ENCODE results near the gene C11orf52. TPM values are rescaled to one million over a fixed set of nuclear protein-coding genes. Genes with fewer than 3 reads are reported as not detected.
A peak's percentile ranks its signal among the peaks of the same experiment; 100 is the strongest.

The C11orf52 gene, protein sequence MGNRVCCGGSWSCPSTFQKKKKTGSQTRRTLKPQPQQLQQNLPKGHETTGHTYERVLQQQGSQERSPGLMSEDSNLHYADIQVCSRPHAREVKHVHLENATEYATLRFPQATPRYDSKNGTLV
- polyA plus RNA-seq (not detected in 2 replicates), polyA minus RNA-seq (not detected in 2 replicates)

DNA sequence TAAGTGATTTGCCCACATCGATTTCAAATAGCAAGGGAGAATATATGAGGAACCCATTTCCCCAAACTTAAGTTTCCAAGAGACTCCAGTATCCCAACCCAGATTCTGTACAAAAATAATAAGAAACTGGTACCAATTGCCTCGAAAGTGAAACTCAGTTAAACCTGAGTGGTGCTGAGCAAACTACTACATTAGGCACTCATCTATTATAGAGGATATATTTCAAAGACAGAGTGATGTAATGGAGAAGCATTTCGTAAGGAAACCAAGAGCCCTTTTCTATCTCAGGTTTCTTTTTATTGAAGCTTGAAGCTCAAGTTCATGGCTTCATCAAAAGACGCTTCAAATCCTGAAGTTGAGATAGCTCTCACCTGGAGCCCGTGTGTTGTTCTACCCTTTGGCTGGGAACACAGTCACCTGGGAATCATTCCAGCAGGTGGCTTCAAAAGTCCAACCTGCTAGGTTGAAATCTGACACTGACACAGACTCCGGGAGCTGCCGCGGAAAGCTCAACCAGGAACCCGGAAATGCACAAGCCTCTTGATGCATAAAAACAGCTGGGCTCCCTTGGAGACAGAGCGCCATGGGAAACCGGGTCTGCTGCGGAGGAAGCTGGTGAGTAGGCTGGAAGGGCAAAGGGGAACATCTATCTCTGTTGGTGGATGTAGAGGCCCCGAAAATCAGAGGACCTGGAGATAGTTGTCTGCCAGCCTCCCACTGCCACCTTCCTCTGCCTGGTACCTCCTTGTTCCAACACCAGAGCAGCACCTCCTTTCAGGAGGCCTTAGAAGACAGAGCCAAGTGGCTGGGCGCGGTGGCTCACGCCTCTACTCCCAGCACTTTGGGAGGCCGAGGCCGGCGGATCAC, at the start of gene C11orf52:
TSS of gene C11orf52 (plus strand) at position 524 of the 867 bp plus-strand sequence. CDS start at position 584, 60 bp downstream.
- Histone ChIP-seq H3F3A (ENCODE audit: insufficient read depth, low read length, poor library complexity, severe bottlenecking) (no peaks in the 10 kb centered on the region), H3K4me3 (ENCODE audit: low read length) (no peak within 1 kb of the TSS), H3K27me3 (ENCODE audit: insufficient read depth, low read depth, low read length) (no peaks in the 10 kb centered on the region), H3K9me2 (ENCODE audit: insufficient read depth, low read length) (no peaks in the 10 kb centered on the region), H3K9ac (ENCODE audit: low read length) (no peak within 1 kb of the TSS), H2AFZ (ENCODE audit: low read depth, low read length) (no peak within 1 kb of the TSS), H3K79me2 (replicated peaks; ENCODE audit: insufficient read depth, low read length) (no peaks in the 10 kb centered on the region), H3K9me3 (ENCODE audit: low read length) (no peaks in the 10 kb centered on the region), H4K20me1 (ENCODE audit: insufficient read depth) (no peaks in the 10 kb centered on the region), H3K36me3 (ENCODE audit: insufficient read depth, low read length) (no peaks in the 10 kb centered on the region), H3K27ac (ENCODE audit: low read length) (no peak within 1 kb of the TSS), H3K4me2 (ENCODE audit: low read length) (no peak within 1 kb of the TSS)
- TF ChIP-seq, protein P1, sequence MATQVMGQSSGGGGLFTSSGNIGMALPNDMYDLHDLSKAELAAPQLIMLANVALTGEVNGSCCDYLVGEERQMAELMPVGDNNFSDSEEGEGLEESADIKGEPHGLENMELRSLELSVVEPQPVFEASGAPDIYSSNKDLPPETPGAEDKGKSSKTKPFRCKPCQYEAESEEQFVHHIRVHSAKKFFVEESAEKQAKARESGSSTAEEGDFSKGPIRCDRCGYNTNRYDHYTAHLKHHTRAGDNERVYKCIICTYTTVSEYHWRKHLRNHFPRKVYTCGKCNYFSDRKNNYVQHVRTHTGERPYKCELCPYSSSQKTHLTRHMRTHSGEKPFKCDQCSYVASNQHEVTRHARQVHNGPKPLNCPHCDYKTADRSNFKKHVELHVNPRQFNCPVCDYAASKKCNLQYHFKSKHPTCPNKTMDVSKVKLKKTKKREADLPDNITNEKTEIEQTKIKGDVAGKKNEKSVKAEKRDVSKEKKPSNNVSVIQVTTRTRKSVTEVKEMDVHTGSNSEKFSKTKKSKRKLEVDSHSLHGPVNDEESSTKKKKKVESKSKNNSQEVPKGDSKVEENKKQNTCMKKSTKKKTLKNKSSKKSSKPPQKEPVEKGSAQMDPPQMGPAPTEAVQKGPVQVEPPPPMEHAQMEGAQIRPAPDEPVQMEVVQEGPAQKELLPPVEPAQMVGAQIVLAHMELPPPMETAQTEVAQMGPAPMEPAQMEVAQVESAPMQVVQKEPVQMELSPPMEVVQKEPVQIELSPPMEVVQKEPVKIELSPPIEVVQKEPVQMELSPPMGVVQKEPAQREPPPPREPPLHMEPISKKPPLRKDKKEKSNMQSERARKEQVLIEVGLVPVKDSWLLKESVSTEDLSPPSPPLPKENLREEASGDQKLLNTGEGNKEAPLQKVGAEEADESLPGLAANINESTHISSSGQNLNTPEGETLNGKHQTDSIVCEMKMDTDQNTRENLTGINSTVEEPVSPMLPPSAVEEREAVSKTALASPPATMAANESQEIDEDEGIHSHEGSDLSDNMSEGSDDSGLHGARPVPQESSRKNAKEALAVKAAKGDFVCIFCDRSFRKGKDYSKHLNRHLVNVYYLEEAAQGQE (IDR thresholded peaks at IDR 0.05; ENCODE audit: borderline replicate concordance) = no peak
- TF ChIP-seq TAF1 (IDR thresholded peaks at IDR 0.05; ENCODE audit: low read depth) (no peak), RAD21 (conservative IDR thresholded peaks at IDR 0.05) (no peak), EP300 (conservative IDR thresholded peaks at IDR 0.05; ENCODE audit: poor library complexity, severe bottlenecking) (no peak), POLR2AphosphoS5 (IDR thresholded peaks at IDR 0.05) (no peak), EZH2 (IDR thresholded peaks at IDR 0.05; ENCODE audit: borderline replicate concordance, insufficient read depth, low read length, poor library complexity, severe bottlenecking) (no peak), SMC3 (conservative IDR thresholded peaks at IDR 0.05; ENCODE audit: poor library complexity) (no peak), MXI1 (conservative IDR thresholded peaks at IDR 0.05; ENCODE audit: poor library complexity, severe bottlenecking) (no peak)
- TF ChIP-seq, protein P2, sequence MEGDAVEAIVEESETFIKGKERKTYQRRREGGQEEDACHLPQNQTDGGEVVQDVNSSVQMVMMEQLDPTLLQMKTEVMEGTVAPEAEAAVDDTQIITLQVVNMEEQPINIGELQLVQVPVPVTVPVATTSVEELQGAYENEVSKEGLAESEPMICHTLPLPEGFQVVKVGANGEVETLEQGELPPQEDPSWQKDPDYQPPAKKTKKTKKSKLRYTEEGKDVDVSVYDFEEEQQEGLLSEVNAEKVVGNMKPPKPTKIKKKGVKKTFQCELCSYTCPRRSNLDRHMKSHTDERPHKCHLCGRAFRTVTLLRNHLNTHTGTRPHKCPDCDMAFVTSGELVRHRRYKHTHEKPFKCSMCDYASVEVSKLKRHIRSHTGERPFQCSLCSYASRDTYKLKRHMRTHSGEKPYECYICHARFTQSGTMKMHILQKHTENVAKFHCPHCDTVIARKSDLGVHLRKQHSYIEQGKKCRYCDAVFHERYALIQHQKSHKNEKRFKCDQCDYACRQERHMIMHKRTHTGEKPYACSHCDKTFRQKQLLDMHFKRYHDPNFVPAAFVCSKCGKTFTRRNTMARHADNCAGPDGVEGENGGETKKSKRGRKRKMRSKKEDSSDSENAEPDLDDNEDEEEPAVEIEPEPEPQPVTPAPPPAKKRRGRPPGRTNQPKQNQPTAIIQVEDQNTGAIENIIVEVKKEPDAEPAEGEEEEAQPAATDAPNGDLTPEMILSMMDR (IDR thresholded peaks at IDR 0.05; ENCODE audit: poor library complexity, severe bottlenecking) = no peak

DNA sequence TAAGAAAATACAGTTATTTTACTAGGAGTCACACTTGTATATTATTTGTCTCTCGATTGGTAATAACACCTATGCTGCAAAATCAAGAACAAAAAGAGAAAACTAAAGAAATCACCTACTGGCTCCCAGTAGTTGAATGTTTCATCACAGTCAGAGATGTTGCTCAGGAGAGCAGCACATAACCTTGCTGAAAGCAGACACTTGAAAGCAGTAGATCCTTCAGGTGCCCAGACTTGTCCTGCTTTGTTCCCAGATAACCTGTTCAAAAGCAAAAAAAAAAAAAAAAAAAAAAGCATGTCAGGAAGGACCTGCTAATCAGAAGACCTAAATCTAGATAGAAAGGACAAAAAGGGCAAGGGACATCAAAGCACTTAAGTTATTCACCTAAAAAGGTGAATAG, 48.6 kb upstream of the C11orf52 start:
- no peaks in the 10 kb centered on the region for H4K20me1 ChIP-seq (ENCODE audit: insufficient read depth)
- H3K36me3 ChIP-seq (ENCODE audit: insufficient read depth, low read length) = no peaks in the 10 kb centered on the region
- peak overlapping the region; percentile 77 for H3K4me3 ChIP-seq (ENCODE audit: low read length)
- H3K27me3 ChIP-seq (ENCODE audit: insufficient read depth, low read depth, low read length) = no peaks in the 10 kb centered on the region
- H3K27ac ChIP-seq (ENCODE audit: low read length) = peak overlapping the region; percentile 80
- TF ChIP-seq EZH2 (IDR thresholded peaks at IDR 0.05; ENCODE audit: borderline replicate concordance, insufficient read depth, low read length, poor library complexity, severe bottlenecking) (no peak), SMC3 (conservative IDR thresholded peaks at IDR 0.05; ENCODE audit: poor library complexity) (no peak), RAD21 (conservative IDR thresholded peaks at IDR 0.05) (no peak), EP300 (conservative IDR thresholded peaks at IDR 0.05; ENCODE audit: poor library complexity, severe bottlenecking) (no peak), TAF1 (IDR thresholded peaks at IDR 0.05; ENCODE audit: low read depth) (no peak), POLR2AphosphoS5 (IDR thresholded peaks at IDR 0.05) (no peak), MXI1 (conservative IDR thresholded peaks at IDR 0.05; ENCODE audit: poor library complexity, severe bottlenecking) (no peak)
- TF ChIP-seq, protein P1 (IDR thresholded peaks at IDR 0.05; ENCODE audit: borderline replicate concordance) = no peak
- no peaks in the 10 kb centered on the region for H3K9me2 ChIP-seq (ENCODE audit: insufficient read depth, low read length)
- H3F3A ChIP-seq (ENCODE audit: insufficient read depth, low read length, poor library complexity, severe bottlenecking) = peaks cover 3% of the 10 kb centered on the region
- no peak overlapping the region for H3K9ac ChIP-seq (ENCODE audit: low read length)
- H3K4me2 ChIP-seq (ENCODE audit: low read length) = peak overlapping the region; percentile 64
- peaks cover 16% of the 10 kb centered on the region for H3K79me2 ChIP-seq (replicated peaks; ENCODE audit: insufficient read depth, low read length)
- H2AFZ ChIP-seq (ENCODE audit: low read depth, low read length) = no peak overlapping the region
- no peaks in the 10 kb centered on the region for H3K9me3 ChIP-seq (ENCODE audit: low read length)

All from neural cell (in vitro differentiated cells).